HEK293 (cell line): ENCODE measurements around the gene SRRM4.

Experiments
- ZNF121 ChIP-seq: fragments of 450-650 bp; formaldehyde crosslinking; IDR thresholded peaks from 2 replicates; pipeline ENCODE4 v1.5.1; 2016; ENCODE audit warnings: missing biosample characterization, missing genetic modification characterization
- ZNF37A ChIP-seq: fragments of 450-650 bp; IDR thresholded peaks from 2 replicates; pipeline ENCODE4 v1.5.1; 2018; ENCODE audit warnings: missing biosample characterization, missing genetic modification characterization
- TF ChIP-seq, protein P1 (sequence below): fragments of 450-650 bp; IDR thresholded peaks from 2 replicates; pipeline ENCODE4 v1.5.1; 2018; ENCODE audit warnings: missing biosample characterization, mild to moderate bottlenecking, missing genetic modification characterization

DNA sequence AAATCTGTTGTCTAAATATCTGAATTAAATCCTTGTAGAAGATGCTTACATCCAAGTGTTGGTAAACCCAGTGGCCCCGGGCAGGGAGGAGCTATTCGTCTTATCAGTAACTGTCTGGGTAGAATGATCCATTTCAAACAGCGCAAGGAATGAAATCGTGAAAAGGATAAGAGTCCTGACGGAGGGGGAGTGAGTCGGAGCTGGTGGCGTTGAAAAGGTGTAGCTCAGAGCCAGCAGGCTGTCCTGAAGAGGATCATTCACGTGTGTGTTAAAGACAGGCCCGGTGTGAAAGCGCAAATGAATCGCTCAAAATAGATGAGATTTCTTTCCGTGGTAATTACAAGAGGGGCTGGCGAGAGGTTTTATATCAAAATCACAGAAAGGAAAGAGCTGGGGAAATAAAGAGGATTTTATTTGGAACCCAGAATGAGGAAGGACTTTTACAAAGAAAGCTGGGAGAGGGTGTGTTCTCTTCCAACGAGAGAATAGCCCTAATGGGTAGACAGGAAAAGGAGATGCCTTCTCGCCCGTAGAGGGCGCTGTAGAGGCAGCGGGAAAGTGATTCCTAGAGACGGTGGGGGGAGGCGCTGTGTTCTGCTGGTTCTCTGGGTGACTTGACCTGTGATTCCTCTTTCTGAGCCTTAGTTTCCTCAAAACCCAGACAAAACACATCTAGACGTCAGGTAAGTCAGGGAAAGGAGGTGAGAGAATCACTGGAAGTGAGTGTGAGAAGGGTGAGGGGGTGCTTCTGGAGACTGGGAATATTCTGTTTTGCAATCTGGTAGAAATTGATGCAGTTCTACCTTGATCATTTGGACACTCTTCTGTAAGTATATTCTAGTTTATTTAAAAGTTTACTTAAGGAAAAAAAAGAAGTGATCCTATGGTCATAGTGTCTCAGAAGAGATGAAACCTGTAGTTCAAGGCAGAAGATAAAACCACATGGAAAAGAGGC lies 39.3 kb downstream of the SRRM4 start:
- TF ChIP-seq, protein P1, sequence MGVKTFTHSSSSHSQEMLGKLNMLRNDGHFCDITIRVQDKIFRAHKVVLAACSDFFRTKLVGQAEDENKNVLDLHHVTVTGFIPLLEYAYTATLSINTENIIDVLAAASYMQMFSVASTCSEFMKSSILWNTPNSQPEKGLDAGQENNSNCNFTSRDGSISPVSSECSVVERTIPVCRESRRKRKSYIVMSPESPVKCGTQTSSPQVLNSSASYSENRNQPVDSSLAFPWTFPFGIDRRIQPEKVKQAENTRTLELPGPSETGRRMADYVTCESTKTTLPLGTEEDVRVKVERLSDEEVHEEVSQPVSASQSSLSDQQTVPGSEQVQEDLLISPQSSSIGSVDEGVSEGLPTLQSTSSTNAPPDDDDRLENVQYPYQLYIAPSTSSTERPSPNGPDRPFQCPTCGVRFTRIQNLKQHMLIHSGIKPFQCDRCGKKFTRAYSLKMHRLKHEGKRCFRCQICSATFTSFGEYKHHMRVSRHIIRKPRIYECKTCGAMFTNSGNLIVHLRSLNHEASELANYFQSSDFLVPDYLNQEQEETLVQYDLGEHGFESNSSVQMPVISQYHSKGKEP (tag by site-specific recombination) = no peak
- TF ChIP-seq ZNF37A (tag by site-specific recombination) (no peak), ZNF121 (tag by site-specific recombination) (no peak)
